HL-60 (cell line): Measurements from ENCODE around the gene FOSB.

Source experiments
- DNase-seq, 2 experiments: peaks; one replicate each; pipeline ENCODE4 v3.0.0-alpha.2; 2010 to 2020; ENCODE audit warnings: low read depth in 1 of 2, low spot score in 1 of 2
- H3K27ac ChIP-seq: fragments of 250-450 bp; sonication (Bioruptor Pico); replicated peaks from 2 replicates; pipeline ENCODE4 v1.5.1; 2020; ENCODE audit warnings: mild to moderate bottlenecking, moderate library complexity
- H3K27me3 ChIP-seq: fragments of 250-450 bp; sonication (Bioruptor Pico); 2 replicates; pipeline ENCODE4 v1.5.1; 2021; ENCODE audit warnings: mild to moderate bottlenecking, moderate library complexity; ENCODE audit not compliant: insufficient read depth, poor library complexity, severe bottlenecking
- H3K4me3 ChIP-seq: replicated peaks from 2 replicates; pipeline ENCODE4 v1.5.1; 2011; ENCODE audit warnings: mild to moderate bottlenecking, control low read depth, low read length; ENCODE audit not compliant: insufficient read depth
- CTCF ChIP-seq: IDR thresholded peaks from one replicate; pipeline ENCODE4 v1.5.1; 2011; ENCODE audit warnings: low read length, control low read depth, inconsistent platforms; ENCODE audit not compliant: insufficient read depth
- GABPA ChIP-seq: IDR thresholded peaks from 2 replicates; pipeline ENCODE4 v1.6.1; 2012; ENCODE audit warnings: low read depth
- POLR2AphosphoS5 ChIP-seq: IDR thresholded peaks from 2 replicates; pipeline ENCODE4 v1.6.1; 2012; ENCODE audit warnings: low read depth
- REST ChIP-seq: IDR thresholded peaks from 2 replicates; pipeline ENCODE4 v1.6.1; 2012; ENCODE audit warnings: low read depth; ENCODE audit not compliant: insufficient replicate concordance
- SPI1 ChIP-seq: IDR thresholded peaks from 2 replicates; pipeline ENCODE4 v1.6.1; 2012; ENCODE audit warnings: low read depth, mild to moderate bottlenecking, borderline replicate concordance

The FOSB gene

GRCh38 chr19:45474606-45475521 is 7.1 kb downstream of the FOSB start:
- no peak overlapping the region for H3K4me3 ChIP-seq
- DNase-seq = no peak
- no peak for TF ChIP-seq SPI1
- peak; percentile 36; the same call in 1 of the 2 replicates for TF ChIP-seq POLR2AphosphoS5
- no peaks in the 10 kb centered on the region for H3K27me3 ChIP-seq
- H3K27ac ChIP-seq = no peak overlapping the region

- H3K27me3 ChIP-seq = no peaks in the 10 kb centered on the region
- DNase-seq = no peak
Observed at GRCh38 chr19:45475537-45476291, 7.9 kb downstream of the FOSB start.

GRCh38 chr19:45476304-45476703 is 8.5 kb downstream of the FOSB start:
- Histone ChIP-seq H3K27me3 (no peaks in the 10 kb centered on the region), H3K4me3 (no peak overlapping the region), H3K27ac (no peak overlapping the region)
- DNase-seq = no peak
- TF ChIP-seq SPI1 (no peak), GABPA (no peak), REST (no peak), CTCF (no peak), POLR2AphosphoS5 (no peak)

More at GRCh38 chr19:45475537-45476291, 7.9 kb downstream of the FOSB start:
- Histone ChIP-seq H3K4me3 (no peak overlapping the region), H3K27ac (no peak overlapping the region)
- no peak for TF ChIP-seq CTCF
- no peak for TF ChIP-seq GABPA
- no peak for TF ChIP-seq POLR2AphosphoS5
- TF ChIP-seq REST = no peak
- TF ChIP-seq SPI1 = no peak

GRCh38 chr19:45477186-45477585 is 9.4 kb downstream of the FOSB start:
- no peak for TF ChIP-seq GABPA
- no peaks in the 10 kb centered on the region for H3K27me3 ChIP-seq
- no peak overlapping the region for H3K4me3 ChIP-seq
- no peak for DNase-seq
- no peak overlapping the region for H3K27ac ChIP-seq
